Measurements from ENCODE around the gene BLOC1S3. TPM values are rescaled to one million over a fixed set of nuclear protein-coding genes. Genes with fewer than 3 reads are reported as not detected.

The BLOC1S3 gene
- 16.2 TPM for polyA plus RNA-seq

GRCh38 chr19:45178262-45179071 lies at the start of gene BLOC1S3:
TSS of gene BLOC1S3 (plus strand) at chr19:45178784. CDS start at chr19:45179297, 513 bp downstream.
- Mint-ChIP-seq H3K9me3 (no peaks in the 10 kb centered on the region), H3K27me3 (no peaks in the 10 kb centered on the region), H3K4me1 (peaks cover 0 to 27% (median 18%) of the 10 kb centered on the region in 3 donors), H3K4me3 (peak within 1 kb of the TSS; percentile 76 to 99 (median 96)), H3K27ac (peak within 1 kb of the TSS; percentile 74 to 98 (median 81)), H3K36me3 (peaks cover 4% of the 10 kb centered on the region)

GRCh38 chr19:45128806-45129205 lies 49.8 kb upstream of the BLOC1S3 start:
- H3K27me3 Mint-ChIP-seq = no peaks in the 10 kb centered on the region
- H3K4me3 Mint-ChIP-seq = no peak overlapping the region
- peaks cover 16 to 19% (median 18%) of the 10 kb centered on the region in 3 donors for H3K4me1 Mint-ChIP-seq
- H3K9me3 Mint-ChIP-seq = no peaks in the 10 kb centered on the region
- H3K36me3 Mint-ChIP-seq = peaks cover 1% of the 10 kb centered on the region
- H3K27ac Mint-ChIP-seq = no peak overlapping the region

- no peaks in the 10 kb centered on the region for H3K27me3 Mint-ChIP-seq
- H3K27ac Mint-ChIP-seq = no peak overlapping the region
- H3K4me3 Mint-ChIP-seq = no peak overlapping the region
- peaks cover 20 to 30% (median 25%) of the 10 kb centered on the region in 3 donors for H3K4me1 Mint-ChIP-seq
- no peaks in the 10 kb centered on the region for H3K9me3 Mint-ChIP-seq
- H3K36me3 Mint-ChIP-seq = peaks cover 1% of the 10 kb centered on the region
Measured at GRCh38 chr19:45130236-45130635, 48.3 kb upstream of the BLOC1S3 start.

- Mint-ChIP-seq H3K27me3 (no peaks in the 10 kb centered on the region), H3K27ac (no peak overlapping the region), H3K9me3 (no peaks in the 10 kb centered on the region), H3K36me3 (peaks cover 1% of the 10 kb centered on the region), H3K4me1 (peaks cover 20 to 29% (median 22%) of the 10 kb centered on the region in 3 donors), H3K4me3 (peak overlapping the region in 1 of 4 donors; percentile 28)
Measured at GRCh38 chr19:45130888-45131615, 47.5 kb upstream of the BLOC1S3 start.

GRCh38 chr19:45133661-45134060 lies 44.9 kb upstream of the BLOC1S3 start:
- H3K9me3 Mint-ChIP-seq = no peaks in the 10 kb centered on the region
- peaks cover 30 to 41% (median 38%) of the 10 kb centered on the region in 3 donors for H3K4me1 Mint-ChIP-seq
- H3K36me3 Mint-ChIP-seq = no peaks in the 10 kb centered on the region
- H3K4me3 Mint-ChIP-seq = peak overlapping the region in 1 of 4 donors; percentile 70
- H3K27me3 Mint-ChIP-seq = peaks cover 2% of the 10 kb centered on the region
- peak overlapping the region in 1 of 3 donors; percentile 22 for H3K27ac Mint-ChIP-seq

- Mint-ChIP-seq H3K27ac (peak overlapping the region in 2 of 3 donors; percentile 67 to 91), H3K4me3 (peak overlapping the region in 1 of 4 donors; percentile 22), H3K4me1 (peaks cover 30 to 41% (median 38%) of the 10 kb centered on the region in 3 donors)
Measured at GRCh38 chr19:45135176-45135885, 43.3 kb upstream of the BLOC1S3 start.

GRCh38 chr19:45136507-45137178 lies 41.9 kb upstream of the BLOC1S3 start:
- Mint-ChIP-seq H3K27ac (peak overlapping the region; percentile 12 to 92 (median 67)), H3K9me3 (no peaks in the 10 kb centered on the region), H3K36me3 (no peaks in the 10 kb centered on the region), H3K27me3 (peaks cover 2% of the 10 kb centered on the region), H3K4me3 (peak overlapping the region; percentile 28 to 90 (median 82)), H3K4me1 (peaks cover 22 to 35% (median 34%) of the 10 kb centered on the region in 3 donors)

More at GRCh38 chr19:45135176-45135885, 43.3 kb upstream of the BLOC1S3 start:
- Mint-ChIP-seq H3K36me3 (no peaks in the 10 kb centered on the region), H3K9me3 (no peaks in the 10 kb centered on the region), H3K27me3 (peaks cover 2% of the 10 kb centered on the region)

- no peaks in the 10 kb centered on the region for H3K36me3 Mint-ChIP-seq
- no peaks in the 10 kb centered on the region for H3K9me3 Mint-ChIP-seq
- H3K4me1 Mint-ChIP-seq = peaks cover 22 to 34% (median 33%) of the 10 kb centered on the region in 3 donors
- peak overlapping the region; percentile 28 to 90 (median 82) for H3K4me3 Mint-ChIP-seq
- H3K27ac Mint-ChIP-seq = peak overlapping the region; percentile 12 to 92 (median 67)
- H3K27me3 Mint-ChIP-seq = peaks cover 2% of the 10 kb centered on the region
Measured at GRCh38 chr19:45137179-45137761, 41.3 kb upstream of the BLOC1S3 start.

GRCh38 chr19:45138303-45138751 lies 40.3 kb upstream of the BLOC1S3 start:
- Mint-ChIP-seq H3K27me3 (peaks cover 2% of the 10 kb centered on the region), H3K36me3 (no peaks in the 10 kb centered on the region), H3K4me3 (peak overlapping the region in 1 of 4 donors; percentile 60), H3K9me3 (no peaks in the 10 kb centered on the region), H3K4me1 (peaks cover 22 to 34% (median 33%) of the 10 kb centered on the region in 3 donors), H3K27ac (no peak overlapping the region)

- Mint-ChIP-seq H3K36me3 (no peaks in the 10 kb centered on the region), H3K4me3 (no peak overlapping the region), H3K9me3 (no peaks in the 10 kb centered on the region), H3K4me1 (peaks cover 12 to 26% (median 25%) of the 10 kb centered on the region in 3 donors), H3K27ac (no peak overlapping the region), H3K27me3 (peaks cover 2% of the 10 kb centered on the region)
Measured at GRCh38 chr19:45139286-45140143, 39.1 kb upstream of the BLOC1S3 start.

- H3K27me3 Mint-ChIP-seq = peaks cover 2% of the 10 kb centered on the region
- no peak overlapping the region for H3K4me3 Mint-ChIP-seq
- no peaks in the 10 kb centered on the region for H3K36me3 Mint-ChIP-seq
- no peaks in the 10 kb centered on the region for H3K9me3 Mint-ChIP-seq
- no peak overlapping the region for H3K27ac Mint-ChIP-seq
- H3K4me1 Mint-ChIP-seq = peaks cover 9 to 23% (median 22%) of the 10 kb centered on the region in 3 donors
Measured at GRCh38 chr19:45140144-45140503, 38.5 kb upstream of the BLOC1S3 start.

- no peak overlapping the region for H3K4me3 Mint-ChIP-seq
- no peak overlapping the region for H3K27ac Mint-ChIP-seq
- peaks cover 9 to 22% (median 20%) of the 10 kb centered on the region in 3 donors for H3K4me1 Mint-ChIP-seq
- H3K36me3 Mint-ChIP-seq = no peaks in the 10 kb centered on the region
- no peaks in the 10 kb centered on the region for H3K9me3 Mint-ChIP-seq
- H3K27me3 Mint-ChIP-seq = peaks cover 2% of the 10 kb centered on the region
Measured at GRCh38 chr19:45140533-45140932, 38.1 kb upstream of the BLOC1S3 start.

GRCh38 chr19:45141203-45141900 lies 37.2 kb upstream of the BLOC1S3 start:
- H3K9me3 Mint-ChIP-seq = no peaks in the 10 kb centered on the region
- H3K4me1 Mint-ChIP-seq = peaks cover 9 to 17% (median 15%) of the 10 kb centered on the region in 3 donors
- H3K36me3 Mint-ChIP-seq = no peaks in the 10 kb centered on the region
- H3K4me3 Mint-ChIP-seq = no peak overlapping the region
- H3K27me3 Mint-ChIP-seq = peaks cover 2% of the 10 kb centered on the region
- no peak overlapping the region for H3K27ac Mint-ChIP-seq

Measured in IgD-negative memory B cell (primary cell).